T-cell (primary cell): ENCODE results near the gene DEAF1. TPM values are rescaled to one million over a fixed set of nuclear protein-coding genes. Genes with fewer than 3 reads are reported as not detected.
A peak's percentile ranks its signal among the peaks of the same experiment; 100 is the strongest.

Source experiments
- ATAC-seq, 4 experiments: fragments of 200-7000 bp in 3 of 4; fragments of 150-1000 bp in 1 of 4; cut with Tn5 transposase; replicated peaks in 1 of 4; 1 replicate in 3 of 4; 2 replicates in 1 of 4; pipeline ENCODE4 v1.10.0; 2021; ENCODE audit warnings: moderate library complexity in 3 of 4, mild to moderate bottlenecking in 2 of 4, moderate number of reproducible peaks in 1 of 4
- CTCF ChIA-PET, 2 donors: fragments of 300-600 bp; sonication (Branson Sonifier 250); formaldehyde crosslinking; loops; one replicate each; lab custom pipeline; 2022; ENCODE audit warnings: antibody characterized with exemption in 2 of 2; lab: Charles Lee
- POLR2A ChIA-PET, 2 donors: fragments of 300-600 bp; sonication (Branson Sonifier 250); formaldehyde crosslinking; loops; one replicate each; lab custom pipeline; 2022; ENCODE audit warnings: antibody characterized with exemption in 2 of 2; lab: Charles Lee
- DNase-seq, 35 experiments: peaks; one replicate each; pipeline versions ENCODE4 v3.0.0 to v3.0.0-alpha.2; 2013 to 2023
- H3K27ac ChIP-seq: one replicate; pipeline ENCODE4 v1.5.1; 2013; ENCODE audit warnings: low read length
- H3K27me3 ChIP-seq, 2 experiments: replicated peaks in 1 of 2; 1 replicate in 1 of 2; 2 replicates in 1 of 2; pipeline versions ENCODE4 v1.6.1 to v1.7.0; 2013; ENCODE audit warnings: low read length in 1 of 2, mixed read lengths in 1 of 2; ENCODE audit not compliant: control insufficient read depth in 2 of 2, insufficient read depth in 2 of 2; ENCODE audit errors: extremely low read depth in 1 of 2
- H3K36me3 ChIP-seq, 2 donors: 1 replicate in 1 of 2; 2 replicates in 1 of 2; pipeline versions ENCODE4 v1.6.1 to v1.7.0; 2013; ENCODE audit warnings: low read length in 1 of 2; ENCODE audit not compliant: control insufficient read depth in 2 of 2, insufficient read depth in 1 of 2; ENCODE audit errors: extremely low read depth in 1 of 2
- H3K4me1 ChIP-seq, 2 experiments: 1 replicate in 1 of 2; 2 replicates in 1 of 2; pipeline versions ENCODE4 v1.6.1 to v1.7.0; 2013; ENCODE audit warnings: low read length in 2 of 2, mixed read lengths in 1 of 2; ENCODE audit not compliant: insufficient read depth in 2 of 2, control insufficient read depth in 1 of 2; ENCODE audit errors: extremely low read depth in 1 of 2
- H3K4me3 ChIP-seq, 2 donors: 1 replicate in 1 of 2; 2 replicates in 1 of 2; pipeline versions ENCODE4 v1.5.1 to v1.7.0; 2013; ENCODE audit warnings: mild to moderate bottlenecking in 2 of 2, low read length in 1 of 2, moderate library complexity in 1 of 2; ENCODE audit not compliant: control insufficient read depth in 1 of 2; ENCODE audit errors: extremely low read depth in 1 of 2
- H3K9me3 ChIP-seq: 2 replicates; pipeline ENCODE4 v1.7.0; 2013
- H3K27ac Mint-ChIP-seq, 2 donors: one replicate each; pipeline ENCODE4 v1.8.0; 2020 to 2021; ENCODE audit warnings: mild to moderate bottlenecking in 2 of 2, mixed read lengths in 2 of 2
- H3K27me3 Mint-ChIP-seq, 2 donors: one replicate each; pipeline ENCODE4 v1.8.0; 2021 to 2022; ENCODE audit warnings: mixed read lengths in 2 of 2
- H3K36me3 Mint-ChIP-seq: one replicate; pipeline ENCODE4 v1.8.0; 2021; ENCODE audit warnings: mixed read lengths
- H3K4me1 Mint-ChIP-seq, 3 donors: one replicate each; pipeline ENCODE4 v1.8.0; 2020 to 2022; ENCODE audit warnings: mixed read lengths in 3 of 3, mild to moderate bottlenecking in 1 of 3
- H3K4me3 Mint-ChIP-seq, 3 donors: one replicate each; pipeline ENCODE4 v1.8.0; 2020 to 2022; ENCODE audit warnings: mild to moderate bottlenecking in 3 of 3, mixed read lengths in 3 of 3, moderate library complexity in 3 of 3
- H3K9me3 Mint-ChIP-seq, 3 donors: one replicate each; pipeline ENCODE4 v1.8.0; 2020 to 2022; ENCODE audit warnings: mixed read lengths in 3 of 3
- WGBS: methylation state at CpG from one replicate; pipeline ENCODE4 v1.1.5; 2013; ENCODE audit warnings: missing lambda C conversion rate; ENCODE audit not compliant: insufficient coverage; 5-methylcytosine and 5-hydroxymethylcytosine counted together
- total RNA-seq, 35 experiments: library from RNA in 6 of 35; stranded (reverse) in 6 of 35; fragments of 120-200 nt in 1 of 35; gene quantifications; one replicate each; pipeline versions ENCODE4 v1.2.1 to v1.2.4 and lab custom pipeline; 2013 to 2026

Gene DEAF1
- total RNA-seq, 5 donors from 2014 or later (not counting 1 experiment from before 2014, with no cell fraction given): 55.8 to 121 (median 57.3) TPM

DNA sequence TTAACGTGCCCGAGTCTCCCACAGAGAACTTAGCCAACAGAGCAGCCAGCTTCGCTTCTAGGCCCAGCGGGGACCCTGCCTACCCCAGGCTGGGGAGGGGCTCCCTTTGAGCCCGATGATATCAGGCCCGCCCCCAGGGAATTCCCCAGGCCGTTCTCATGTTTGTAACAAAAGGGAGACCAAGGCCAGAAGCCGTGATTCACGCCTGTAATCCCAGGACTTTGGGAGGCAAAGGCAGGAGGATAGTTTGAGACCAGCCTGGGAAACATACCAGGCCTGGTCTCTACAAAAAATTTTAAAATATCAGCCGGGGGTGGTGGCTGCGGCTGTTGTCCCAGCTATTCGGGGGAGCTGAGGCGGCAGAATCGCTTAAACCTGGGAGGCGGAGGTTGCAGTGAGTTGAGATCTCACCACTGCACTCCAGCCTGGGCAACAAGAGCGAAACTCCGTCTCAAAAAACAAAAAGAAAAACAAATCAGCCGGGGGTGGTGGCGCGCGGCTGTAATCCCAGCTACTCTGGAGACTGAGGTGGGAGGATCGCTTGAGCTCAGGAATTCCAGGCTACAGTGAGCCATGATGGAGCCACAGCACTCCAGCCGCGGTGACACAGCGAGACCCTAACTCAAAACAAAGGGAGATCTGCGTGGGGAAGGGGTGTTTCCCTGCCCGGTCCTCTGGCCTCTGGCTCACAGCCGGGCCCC, 56.2 kb downstream of the DEAF1 start:
- Histone ChIP-seq H3K4me3 (no peak overlapping the region), H3K27ac (no peak overlapping the region), H3K4me1 (peaks cover 0 to 35% of the 10 kb centered on the region in 2 experiments), H3K9me3 (no peaks in the 10 kb centered on the region), H3K27me3 (peaks cover 0 to 55% of the 10 kb centered on the region in 2 experiments), H3K36me3 (peaks cover 2 to 4% of the 10 kb centered on the region in 2 donors)
- POLR2A ChIA-PET: no interaction called here
- CTCF ChIA-PET: interaction anchor here in 1 of 2 donors (0.5 kb wide), 1 partner anchor 83 kb away, joined by 5 read pairs; no protein-coding TSS in a partner anchor
- ATAC-seq (no peak), DNase-seq (no peak)
- H3K27me3 Mint-ChIP-seq: peaks cover 14 to 35% of the 10 kb centered on the region in 2 donors
- H3K4me1 Mint-ChIP-seq: peaks cover 15 to 19% (median 19%) of the 10 kb centered on the region in 3 donors
- WGBS: 78% methylated on average over 17 of the region's 28 CpGs
- H3K36me3 Mint-ChIP-seq: no peaks in the 10 kb centered on the region
- peak overlapping the region; percentile 9 to 75 (median 13) for H3K4me3 Mint-ChIP-seq
- H3K27ac Mint-ChIP-seq: no peak overlapping the region
- H3K9me3 Mint-ChIP-seq: no peaks in the 10 kb centered on the region

DNA sequence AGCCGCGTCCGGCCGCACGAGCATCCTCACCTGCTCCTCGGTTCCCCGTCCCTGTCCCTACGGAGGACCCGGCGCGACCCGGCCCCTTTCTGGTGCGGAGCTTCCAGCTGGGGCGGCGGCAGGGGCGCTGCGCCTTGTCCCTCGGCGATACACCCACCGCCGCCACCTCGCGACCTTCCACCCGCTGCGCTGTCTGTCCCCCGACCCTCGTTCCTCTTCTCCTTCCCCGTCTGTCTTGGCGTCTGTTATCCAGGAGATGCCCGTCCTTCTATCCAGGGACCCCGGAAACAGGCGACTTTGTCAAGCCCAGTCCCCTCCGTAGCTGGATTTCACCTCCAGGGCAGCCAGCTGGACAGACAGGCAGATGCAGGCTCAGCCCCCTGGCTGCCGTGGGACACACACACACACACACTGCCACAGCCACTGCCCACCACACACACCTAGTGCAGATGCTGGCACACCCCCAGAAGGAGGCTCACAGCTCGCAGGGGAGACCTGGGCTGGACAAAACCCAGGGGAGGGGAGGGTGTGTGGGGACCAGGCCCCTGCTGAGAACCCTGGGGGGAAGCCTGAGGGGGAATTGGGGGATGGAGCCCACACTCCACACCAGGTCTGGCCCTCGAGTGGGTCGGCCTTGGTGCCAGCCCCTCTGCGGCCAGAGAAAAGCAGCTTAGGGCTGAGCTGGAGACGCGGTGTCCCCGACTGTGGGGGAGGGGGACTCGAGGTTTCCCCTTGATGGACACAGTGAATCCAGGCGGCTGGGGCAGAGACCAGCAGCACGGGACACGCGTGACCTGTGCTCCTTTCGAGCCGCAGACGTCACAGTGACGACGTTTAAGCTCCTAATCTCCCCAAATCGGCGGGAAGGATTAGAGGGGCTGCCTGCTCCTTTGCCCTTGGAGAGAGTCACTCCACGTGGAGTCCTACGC, 57.2 kb downstream of the DEAF1 start:
- no peaks in the 10 kb centered on the region for H3K36me3 ChIP-seq
- ChIA-PET CTCF (interaction anchor here in 1 of 2 donors (0.5 kb wide), 1 partner anchor 84 kb away, joined by 5 read pairs; no protein-coding TSS in a partner anchor), POLR2A (no interaction called here)
- DNase-seq (no peak), ATAC-seq (no peak)
- H3K27ac Mint-ChIP-seq: no peak overlapping the region
- H3K27me3 Mint-ChIP-seq: peaks cover 14 to 37% of the 10 kb centered on the region in 2 donors
- H3K36me3 Mint-ChIP-seq: no peaks in the 10 kb centered on the region
- H3K4me3 ChIP-seq: peak overlapping the region in 1 of 2 donors; percentile 15
- WGBS: 34% methylated on average over 47 of the region's 55 CpGs
- H3K4me1 ChIP-seq: peaks cover 0 to 35% of the 10 kb centered on the region in 2 experiments
- peaks cover 0 to 55% of the 10 kb centered on the region in 2 experiments for H3K27me3 ChIP-seq
- no peak overlapping the region for H3K27ac ChIP-seq
- no peaks in the 10 kb centered on the region for H3K9me3 Mint-ChIP-seq
- H3K4me3 Mint-ChIP-seq: peak overlapping the region in 2 of 3 donors; percentile 36 to 75
- H3K4me1 Mint-ChIP-seq: peaks cover 15 to 19% (median 18%) of the 10 kb centered on the region in 3 donors
- no peaks in the 10 kb centered on the region for H3K9me3 ChIP-seq

DNA sequence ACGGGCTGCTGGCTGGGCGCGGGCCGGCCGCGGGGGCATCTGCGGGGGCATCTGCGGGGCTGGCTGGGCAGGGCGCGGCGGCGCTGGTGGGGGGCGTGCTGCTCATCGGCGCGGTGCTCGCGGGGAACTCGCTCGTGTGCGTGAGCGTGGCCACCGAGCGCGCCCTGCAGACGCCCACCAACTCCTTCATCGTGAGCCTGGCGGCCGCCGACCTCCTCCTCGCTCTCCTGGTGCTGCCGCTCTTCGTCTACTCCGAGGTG, 57.8 kb downstream of the DEAF1 start:
- peak in 3 of 4 experiments; percentile 6 to 21 (median 12) for ATAC-seq
- no peak overlapping the region for H3K27ac ChIP-seq
- Mint-ChIP-seq H3K4me1 (peaks cover 12 to 19% (median 15%) of the 10 kb centered on the region in 3 donors), H3K36me3 (no peaks in the 10 kb centered on the region), H3K27me3 (peaks cover 14 to 37% of the 10 kb centered on the region in 2 donors), H3K9me3 (no peaks in the 10 kb centered on the region), H3K4me3 (peak overlapping the region in 2 of 3 donors; percentile 36 to 66), H3K27ac (no peak overlapping the region)
- H3K27me3 ChIP-seq: peaks cover 0 to 55% of the 10 kb centered on the region in 2 experiments
- H3K36me3 ChIP-seq: no peaks in the 10 kb centered on the region
- POLR2A ChIA-PET: no interaction called here
- no peak for DNase-seq
- no peaks in the 10 kb centered on the region for H3K9me3 ChIP-seq
- H3K4me1 ChIP-seq: peaks cover 0 to 31% of the 10 kb centered on the region in 2 experiments
- H3K4me3 ChIP-seq: peak overlapping the region in 1 of 2 donors; percentile 15
- CTCF ChIA-PET: no interaction called here
- WGBS: 6% methylated on average over 34 of the region's 34 CpGs

DNA sequence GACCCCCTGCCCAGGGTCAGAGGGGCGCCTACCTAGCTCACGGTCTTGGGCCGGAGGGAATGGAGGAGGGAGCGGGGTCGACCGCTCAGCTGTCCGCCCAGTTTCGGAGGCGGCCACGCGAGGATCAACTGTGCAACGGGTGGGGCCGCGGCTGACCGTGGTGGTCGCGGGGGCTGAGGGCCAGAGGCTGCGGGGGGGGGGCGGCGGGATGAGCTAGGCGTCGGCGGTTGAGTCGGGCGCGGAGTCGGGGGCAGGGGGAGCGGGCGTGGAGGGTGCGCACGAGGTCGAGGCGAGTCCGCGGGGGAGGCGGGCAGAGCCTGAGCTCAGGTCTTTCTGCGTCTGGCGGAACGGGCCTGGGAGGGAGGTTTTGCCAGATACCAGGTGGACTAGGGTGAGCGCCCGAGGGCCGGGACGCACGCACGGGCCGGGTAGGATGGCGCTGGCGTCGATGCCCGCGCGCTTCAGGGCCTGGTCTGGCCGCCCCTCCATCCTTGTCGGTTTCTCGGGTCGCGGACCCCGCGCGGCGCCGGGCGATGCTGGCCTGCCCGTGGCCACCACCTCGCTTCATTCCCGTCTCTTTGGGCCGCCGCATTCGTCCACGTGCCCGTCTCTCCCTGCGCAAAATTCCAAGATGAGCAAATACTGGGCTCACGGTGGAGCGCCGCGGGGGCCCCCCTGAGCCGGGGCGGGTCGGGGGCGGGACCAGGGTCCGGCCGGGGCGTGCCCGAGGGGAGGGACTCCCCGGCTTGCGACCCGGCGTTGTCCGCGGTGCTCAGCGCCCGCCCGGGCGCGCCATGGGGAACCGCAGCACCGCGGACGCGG, 58.3 kb downstream of the DEAF1 start, which contains the start of gene DRD4:
TSS of gene DRD4 (plus strand) at position 759 of the 822 bp plus-strand sequence. CDS start at position 795, 36 bp downstream.
- H3K27me3 ChIP-seq: peaks cover 0 to 55% of the 10 kb centered on the region in 2 experiments
- no peaks in the 10 kb centered on the region for H3K9me3 ChIP-seq
- no peaks in the 10 kb centered on the region for H3K36me3 ChIP-seq
- DNase-seq (no peak), ATAC-seq (peak in 3 of 4 experiments; percentile 3 to 40 (median 26))
- H3K4me3 ChIP-seq: peak within 1 kb of the TSS in 1 of 2 donors; percentile 15
- Mint-ChIP-seq H3K27me3 (peaks cover 14 to 37% of the 10 kb centered on the region in 2 donors), H3K4me3 (peak within 1 kb of the TSS in 2 of 3 donors; percentile 36 to 66), H3K4me1 (peaks cover 12 to 17% (median 15%) of the 10 kb centered on the region in 3 donors), H3K9me3 (no peaks in the 10 kb centered on the region), H3K36me3 (no peaks in the 10 kb centered on the region), H3K27ac (no peak within 1 kb of the TSS)
- ChIA-PET CTCF (interaction anchor here in 1 of 2 donors (0.6 kb wide), 1 partner anchor 50 kb away, joined by 7 read pairs; no protein-coding TSS in a partner anchor), POLR2A (no interaction called here)
- H3K4me1 ChIP-seq: peaks cover 0 to 31% of the 10 kb centered on the region in 2 experiments
- no peak within 1 kb of the TSS for H3K27ac ChIP-seq
- 20% methylated on average over 94 of the region's 100 CpGs for WGBS

DNA sequence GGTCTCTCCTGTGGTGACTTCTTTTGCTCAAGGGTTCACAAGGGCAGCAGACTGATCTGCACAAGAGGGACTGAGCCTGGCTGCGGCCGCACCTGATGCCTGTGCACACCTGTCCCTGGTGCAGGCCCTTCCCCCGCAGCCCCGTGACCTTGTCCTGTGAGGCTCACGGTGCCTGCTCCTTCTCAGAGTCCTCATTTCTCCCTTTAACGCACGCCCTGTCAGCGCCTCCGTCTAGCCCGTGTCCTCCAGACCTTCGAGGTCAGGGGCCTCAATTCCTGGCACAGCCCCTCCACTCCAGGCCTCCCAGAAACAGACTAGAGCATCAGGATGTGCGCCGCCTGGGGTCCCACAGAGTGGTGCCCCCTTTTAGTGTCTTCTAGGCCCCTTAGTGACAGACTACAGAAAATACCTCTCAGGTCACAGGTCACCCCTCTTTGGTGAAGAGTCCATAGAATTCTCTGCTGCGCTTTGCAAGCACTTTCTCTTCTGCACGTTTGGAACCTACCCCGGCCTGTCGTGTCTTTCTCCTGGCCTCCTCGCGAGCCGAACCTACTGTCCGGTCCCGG, 59.0 kb downstream of the DEAF1 start:
- peaks cover 0 to 54% of the 10 kb centered on the region in 2 experiments for H3K27me3 ChIP-seq
- no peak for ATAC-seq
- CTCF ChIA-PET: no interaction called here
- H3K4me1 ChIP-seq: peaks cover 0 to 31% of the 10 kb centered on the region in 2 experiments
- no peaks in the 10 kb centered on the region for H3K36me3 ChIP-seq
- H3K4me1 Mint-ChIP-seq: peaks cover 12 to 15% (median 15%) of the 10 kb centered on the region in 3 donors
- H3K27me3 Mint-ChIP-seq: peaks cover 14 to 37% of the 10 kb centered on the region in 2 donors
- H3K9me3 Mint-ChIP-seq: no peaks in the 10 kb centered on the region
- DNase-seq: no peak
- H3K4me3 Mint-ChIP-seq: peak overlapping the region in 1 of 3 donors; percentile 46
- no peak overlapping the region for H3K27ac Mint-ChIP-seq
- H3K4me3 ChIP-seq: no peak overlapping the region
- no peak overlapping the region for H3K27ac ChIP-seq
- WGBS: 92% methylated on average over 21 of the region's 22 CpGs
- POLR2A ChIA-PET: no interaction called here
- H3K36me3 Mint-ChIP-seq: no peaks in the 10 kb centered on the region
- no peaks in the 10 kb centered on the region for H3K9me3 ChIP-seq
